WTC11 (cell line): Measurements from ENCODE around the gene MAPRE2. TPM values are rescaled to one million over a fixed set of nuclear protein-coding genes. Genes with fewer than 3 reads are reported as not detected.
"Not testable (repeated sequence)": the region's sequence is repeated elsewhere in the genome, so short reads cannot be mapped to it uniquely, and the experiment has no call there.

Experiments used
- ATAC-seq: fragments of 200-7000 bp; cut with Tn5 transposase; 2 replicates; pipeline ENCODE4 v1.10.0; 2021; ENCODE audit warnings: mild to moderate bottlenecking, moderate library complexity
- CTCF ChIA-PET: fragments of 300-600 bp; sonication (Branson Sonifier 250); formaldehyde crosslinking; loops from one replicate; lab custom pipeline; 2021; ENCODE audit warnings: antibody characterized with exemption; lab: Charles Lee
- POLR2A ChIA-PET: fragments of 350-600 bp; sonication (Branson Sonifier 250); formaldehyde crosslinking; loops from one replicate; lab custom pipeline; 2021; ENCODE audit warnings: antibody characterized with exemption; lab: Charles Lee
- DNase-seq: peaks from one replicate; pipeline ENCODE4 v3.0.0; 2021; ENCODE audit warnings: low spot score
- H3K27ac Mint-ChIP-seq: 2 replicates; pipeline ENCODE4 v1.8.0; 2021; ENCODE audit warnings: mixed read lengths
- H3K27me3 Mint-ChIP-seq: 2 replicates; pipeline ENCODE4 v1.8.0; 2021; ENCODE audit warnings: low read depth, mild to moderate bottlenecking, moderate library complexity, mixed read lengths
- H3K36me3 Mint-ChIP-seq: 2 replicates; pipeline ENCODE4 v1.8.0; 2021; ENCODE audit warnings: mixed read lengths
- H3K4me1 Mint-ChIP-seq: 2 replicates; pipeline ENCODE4 v1.8.0; 2022; ENCODE audit warnings: mixed read lengths
- H3K4me3 Mint-ChIP-seq: 2 replicates; pipeline ENCODE4 v1.8.0; 2021; ENCODE audit warnings: mild to moderate bottlenecking, moderate library complexity, mixed read lengths
- H3K9me3 Mint-ChIP-seq: 2 replicates; pipeline ENCODE4 v1.8.0; 2021; ENCODE audit warnings: mixed read lengths
- E2F5 ChIP-seq: sonication (generic); formaldehyde crosslinking; IDR thresholded peaks from 2 replicates; pipeline ENCODE4 v1.8.1; 2022; ENCODE audit warnings: mild to moderate bottlenecking, moderate library complexity, missing genetic modification reagents
- ESRRA ChIP-seq: sonication (generic); formaldehyde crosslinking; IDR thresholded peaks from 2 replicates; pipeline ENCODE4 v1.8.1; 2022; ENCODE audit warnings: mild to moderate bottlenecking, missing genetic modification reagents, borderline replicate concordance
- HMGA2 ChIP-seq: fragments of 250-450 bp; sonication (Bioruptor Pico); IDR thresholded peaks from 2 replicates; pipeline ENCODE4 v1.4.0; 2021; ENCODE audit warnings: mild to moderate bottlenecking, moderate library complexity
- IRF2 ChIP-seq: sonication (generic); formaldehyde crosslinking; IDR thresholded peaks from 2 replicates; pipeline ENCODE4 v1.8.0; 2022; ENCODE audit warnings: low read depth, missing genetic modification reagents, borderline replicate concordance
- JAZF1 ChIP-seq: fragments of 250-450 bp; sonication (Bioruptor Pico); IDR thresholded peaks from 2 replicates; pipeline ENCODE4 v1.9.0; 2021; ENCODE audit warnings: moderate library complexity, mild to moderate bottlenecking, inconsistent platforms
- KAT7 ChIP-seq: sonication (generic); formaldehyde crosslinking; IDR thresholded peaks from 2 replicates; pipeline ENCODE4 v1.8.1; 2023; ENCODE audit warnings: missing genetic modification reagents, mild to moderate bottlenecking, borderline replicate concordance
- MXD4 ChIP-seq: fragments of 250-450 bp; sonication (Bioruptor Pico); IDR thresholded peaks from 2 replicates; pipeline ENCODE4 v1.8.0; 2021; ENCODE audit warnings: mild to moderate bottlenecking, moderate library complexity, borderline replicate concordance
- NFATC4 ChIP-seq: fragments of 250-450 bp; sonication (Bioruptor Pico); IDR thresholded peaks from 2 replicates; pipeline ENCODE4 v1.9.0; 2021; ENCODE audit warnings: mild to moderate bottlenecking
- NFYB ChIP-seq: sonication (generic); formaldehyde crosslinking; conservative IDR thresholded peaks from 2 replicates; pipeline ENCODE4 v1.8.0; 2022; ENCODE audit warnings: low read depth, missing genetic modification reagents
- NR2C2 ChIP-seq: sonication (generic); formaldehyde crosslinking; IDR thresholded peaks from 2 replicates; pipeline ENCODE4 v1.8.0; 2022; ENCODE audit warnings: mild to moderate bottlenecking, missing genetic modification reagents
- OVOL2 ChIP-seq: fragments of 250-450 bp; sonication (Bioruptor Pico); IDR thresholded peaks from 2 replicates; pipeline ENCODE4 v1.9.0; 2021; ENCODE audit warnings: mild to moderate bottlenecking, borderline replicate concordance
- PRRX2 ChIP-seq: fragments of 250-450 bp; sonication (Bioruptor Pico); IDR thresholded peaks from 2 replicates; pipeline ENCODE4 v1.8.0; 2021; ENCODE audit warnings: mild to moderate bottlenecking
- RELA ChIP-seq: sonication (generic); formaldehyde crosslinking; IDR thresholded peaks from 2 replicates; pipeline ENCODE4 v1.8.1; 2022; ENCODE audit warnings: missing genetic modification reagents, mild to moderate bottlenecking, borderline replicate concordance
- SMAD4 ChIP-seq: sonication (generic); formaldehyde crosslinking; IDR thresholded peaks from 2 replicates; pipeline ENCODE4 v1.8.0; 2022; ENCODE audit warnings: mild to moderate bottlenecking, missing genetic modification reagents
- USF1 ChIP-seq: sonication (generic); formaldehyde crosslinking; IDR thresholded peaks from 2 replicates; pipeline ENCODE4 v1.8.0; 2022; ENCODE audit warnings: mild to moderate bottlenecking, missing genetic modification reagents
- USF2 ChIP-seq: sonication (generic); formaldehyde crosslinking; IDR thresholded peaks from 2 replicates; pipeline ENCODE4 v1.8.1; 2023; ENCODE audit warnings: mild to moderate bottlenecking, missing genetic modification reagents, moderate library complexity
- ZNF121 ChIP-seq: sonication (generic); formaldehyde crosslinking; IDR thresholded peaks from 2 replicates; pipeline ENCODE4 v1.8.0; 2023; ENCODE audit warnings: missing genetic modification reagents
- ZNF263 ChIP-seq: sonication (generic); formaldehyde crosslinking; IDR thresholded peaks from 2 replicates; pipeline ENCODE4 v1.8.1; 2022; ENCODE audit warnings: low read depth, mild to moderate bottlenecking, moderate library complexity, missing genetic modification reagents
- ZNF423 ChIP-seq: fragments of 250-450 bp; sonication (Bioruptor Pico); IDR thresholded peaks from 2 replicates; pipeline ENCODE4 v2.1.2; 2022; ENCODE audit warnings: mild to moderate bottlenecking, moderate library complexity
- total RNA-seq: library from RNA; stranded (reverse); gene quantifications from 3 replicates; pipeline ENCODE4 v1.2.3, GENCODE V29; 2021
- TF ChIP-seq, protein P1 (sequence below): sonication (generic); formaldehyde crosslinking; IDR thresholded peaks from 2 replicates; pipeline ENCODE4 v1.8.1; 2023; ENCODE audit warnings: mild to moderate bottlenecking, missing genetic modification reagents, moderate library complexity
- TF ChIP-seq, protein P2 (sequence below): sonication (generic); formaldehyde crosslinking; IDR thresholded peaks from 2 replicates; pipeline ENCODE4 v1.8.0; 2022; ENCODE audit warnings: missing genetic modification reagents
- TF ChIP-seq, protein P3 (sequence below): fragments of 250-450 bp; sonication (Bioruptor Pico); IDR thresholded peaks from 2 replicates; pipeline ENCODE4 v1.8.0; 2021; ENCODE audit warnings: mild to moderate bottlenecking

Gene MAPRE2
- total RNA-seq, 1 experiment from 2014 or later: 20.4 TPM

GRCh38 chr18:35144698-35145097, 103.5 kb downstream of the MAPRE2 start (continued):
- TF ChIP-seq PRRX2 (CRISPR knock-in tag) (no peak), NFATC4 (CRISPR knock-in tag) (no peak), NR2C2 (CRISPR knock-in tag) (no peak), ZNF263 (no peak), USF2 (CRISPR knock-in tag) (no peak), HMGA2 (CRISPR knock-in tag) (no peak), USF1 (CRISPR knock-in tag) (no peak), NFYB (no peak)
- TF ChIP-seq, all 79 proteins: peak for 0

DNA sequence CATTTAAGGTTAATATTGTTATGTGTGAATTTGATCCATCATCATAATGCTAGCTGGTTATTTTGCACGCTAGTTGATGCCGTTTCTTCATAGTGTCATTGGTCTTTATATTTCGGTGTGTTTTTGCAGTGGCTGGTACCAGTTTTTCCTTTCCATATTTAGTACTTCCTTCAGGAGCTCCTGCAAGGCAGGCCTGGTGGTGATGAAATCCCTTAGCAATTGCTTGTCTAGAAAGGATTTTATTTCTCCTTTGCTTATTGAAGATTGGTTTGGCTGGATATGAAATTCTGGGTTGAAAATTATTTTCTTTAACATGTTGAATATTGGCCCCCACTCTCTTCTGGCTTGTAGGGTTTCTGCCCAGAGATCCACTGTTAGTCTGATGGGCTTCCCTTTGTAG, 109.0 kb downstream of the MAPRE2 start:
- CTCF ChIA-PET, H3K36me3 Mint-ChIP-seq, H3K27ac Mint-ChIP-seq, POLR2A ChIA-PET, ATAC-seq, DNase-seq, H3K4me3 Mint-ChIP-seq: not testable (repeated sequence)
- Mint-ChIP-seq H3K4me1 (peaks cover 12% of the 10 kb centered on the region), H3K27me3 (peaks cover 11% of the 10 kb centered on the region), H3K9me3 (peaks cover 10% of the 10 kb centered on the region; the same call in 1 of the 2 replicates)

GRCh38 chr18:35153609-35154272, 112.5 kb downstream of the MAPRE2 start:
- no peak for ATAC-seq
- TF ChIP-seq, protein P1, sequence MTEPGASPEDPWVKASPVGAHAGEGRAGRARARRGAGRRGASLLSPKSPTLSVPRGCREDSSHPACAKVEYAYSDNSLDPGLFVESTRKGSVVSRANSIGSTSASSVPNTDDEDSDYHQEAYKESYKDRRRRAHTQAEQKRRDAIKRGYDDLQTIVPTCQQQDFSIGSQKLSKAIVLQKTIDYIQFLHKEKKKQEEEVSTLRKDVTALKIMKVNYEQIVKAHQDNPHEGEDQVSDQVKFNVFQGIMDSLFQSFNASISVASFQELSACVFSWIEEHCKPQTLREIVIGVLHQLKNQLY (CRISPR knock-in tag): no peak
- TF ChIP-seq JAZF1 (no peak), RELA (CRISPR knock-in tag) (no peak), MXD4 (CRISPR knock-in tag) (no peak), E2F5 (CRISPR knock-in tag) (no peak), IRF2 (CRISPR knock-in tag) (no peak)
- DNase-seq: no peak
- H3K4me3 Mint-ChIP-seq: no peak overlapping the region
- no peak overlapping the region for H3K27ac Mint-ChIP-seq
- H3K9me3 Mint-ChIP-seq: peaks cover 7% of the 10 kb centered on the region; the same call in 1 of the 2 replicates
- H3K27me3 Mint-ChIP-seq: peaks cover 3% of the 10 kb centered on the region
- POLR2A ChIA-PET: no interaction called here
- H3K36me3 Mint-ChIP-seq: no peaks in the 10 kb centered on the region
- H3K4me1 Mint-ChIP-seq: peaks cover 17% of the 10 kb centered on the region
- CTCF ChIA-PET: no interaction called here

DNA sequence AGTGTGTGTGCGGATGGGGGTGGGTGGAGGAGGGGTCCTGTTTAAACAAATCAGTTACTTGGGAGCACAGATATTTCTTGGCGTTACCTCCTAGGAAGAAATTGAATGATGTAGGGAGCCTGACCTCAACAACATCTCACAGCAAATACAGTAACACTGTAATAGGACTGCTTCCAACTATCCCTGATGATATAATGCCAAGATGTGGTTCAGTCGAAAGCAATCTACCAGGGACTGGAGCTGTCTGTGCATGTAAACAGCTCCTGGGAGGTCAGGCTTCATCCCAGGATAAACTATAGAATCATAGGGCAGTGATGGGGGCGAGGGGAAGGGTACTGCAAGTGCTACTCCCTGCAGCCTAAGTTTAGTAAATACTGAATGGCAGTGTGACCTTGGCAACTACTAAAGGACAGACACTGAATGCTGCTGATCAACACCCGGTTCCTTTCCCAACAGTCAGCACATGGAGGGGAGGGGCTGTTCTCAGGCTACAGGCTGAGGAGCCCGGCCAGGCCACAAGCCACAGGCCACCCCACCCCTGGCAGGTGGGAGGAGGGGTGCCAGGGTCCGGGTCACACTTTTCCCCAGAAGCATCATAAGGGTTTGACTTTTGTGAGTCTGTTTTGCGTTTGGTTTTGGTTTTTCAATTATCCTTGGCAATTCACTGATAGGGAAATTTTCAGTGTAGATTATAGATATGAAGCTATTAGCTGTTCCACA, 114.3 kb downstream of the MAPRE2 start:
- ChIA-PET POLR2A (no interaction called here), CTCF (interaction anchor here (0.6 to 1.5 kb wide), 2 partner anchors 11 to 12 kb away, joined by 4 read pairs; no protein-coding TSS in a partner anchor)
- Mint-ChIP-seq H3K27me3 (no peaks in the 10 kb centered on the region; the same call in 1 of the 2 replicates), H3K4me1 (peaks cover 17% of the 10 kb centered on the region), H3K27ac (peak overlapping the region; percentile 26; the same call in 1 of the 2 replicates), H3K4me3 (no peak overlapping the region), H3K36me3 (no peaks in the 10 kb centered on the region), H3K9me3 (no peaks in the 10 kb centered on the region)
- DNase-seq (peak; percentile 14), ATAC-seq (peak; percentile 82)
- no peak for TF ChIP-seq IRF2 (CRISPR knock-in tag)
- TF ChIP-seq KAT7: no peak
- TF ChIP-seq OVOL2 (CRISPR knock-in tag): no peak
- TF ChIP-seq, protein P2, sequence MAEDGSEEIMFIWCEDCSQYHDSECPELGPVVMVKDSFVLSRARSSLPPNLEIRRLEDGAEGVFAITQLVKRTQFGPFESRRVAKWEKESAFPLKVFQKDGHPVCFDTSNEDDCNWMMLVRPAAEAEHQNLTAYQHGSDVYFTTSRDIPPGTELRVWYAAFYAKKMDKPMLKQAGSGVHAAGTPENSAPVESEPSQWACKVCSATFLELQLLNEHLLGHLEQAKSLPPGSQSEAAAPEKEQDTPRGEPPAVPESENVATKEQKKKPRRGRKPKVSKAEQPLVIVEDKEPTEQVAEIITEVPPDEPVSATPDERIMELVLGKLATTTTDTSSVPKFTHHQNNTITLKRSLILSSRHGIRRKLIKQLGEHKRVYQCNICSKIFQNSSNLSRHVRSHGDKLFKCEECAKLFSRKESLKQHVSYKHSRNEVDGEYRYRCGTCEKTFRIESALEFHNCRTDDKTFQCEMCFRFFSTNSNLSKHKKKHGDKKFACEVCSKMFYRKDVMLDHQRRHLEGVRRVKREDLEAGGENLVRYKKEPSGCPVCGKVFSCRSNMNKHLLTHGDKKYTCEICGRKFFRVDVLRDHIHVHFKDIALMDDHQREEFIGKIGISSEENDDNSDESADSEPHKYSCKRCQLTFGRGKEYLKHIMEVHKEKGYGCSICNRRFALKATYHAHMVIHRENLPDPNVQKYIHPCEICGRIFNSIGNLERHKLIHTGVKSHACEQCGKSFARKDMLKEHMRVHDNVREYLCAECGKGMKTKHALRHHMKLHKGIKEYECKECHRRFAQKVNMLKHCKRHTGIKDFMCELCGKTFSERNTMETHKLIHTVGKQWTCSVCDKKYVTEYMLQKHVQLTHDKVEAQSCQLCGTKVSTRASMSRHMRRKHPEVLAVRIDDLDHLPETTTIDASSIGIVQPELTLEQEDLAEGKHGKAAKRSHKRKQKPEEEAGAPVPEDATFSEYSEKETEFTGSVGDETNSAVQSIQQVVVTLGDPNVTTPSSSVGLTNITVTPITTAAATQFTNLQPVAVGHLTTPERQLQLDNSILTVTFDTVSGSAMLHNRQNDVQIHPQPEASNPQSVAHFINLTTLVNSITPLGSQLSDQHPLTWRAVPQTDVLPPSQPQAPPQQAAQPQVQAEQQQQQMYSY (CRISPR knock-in tag): no peak
- TF ChIP-seq ZNF423: no peak
- TF ChIP-seq ESRRA: no peak
- no peak for TF ChIP-seq ZNF121
- TF ChIP-seq, protein P3, sequence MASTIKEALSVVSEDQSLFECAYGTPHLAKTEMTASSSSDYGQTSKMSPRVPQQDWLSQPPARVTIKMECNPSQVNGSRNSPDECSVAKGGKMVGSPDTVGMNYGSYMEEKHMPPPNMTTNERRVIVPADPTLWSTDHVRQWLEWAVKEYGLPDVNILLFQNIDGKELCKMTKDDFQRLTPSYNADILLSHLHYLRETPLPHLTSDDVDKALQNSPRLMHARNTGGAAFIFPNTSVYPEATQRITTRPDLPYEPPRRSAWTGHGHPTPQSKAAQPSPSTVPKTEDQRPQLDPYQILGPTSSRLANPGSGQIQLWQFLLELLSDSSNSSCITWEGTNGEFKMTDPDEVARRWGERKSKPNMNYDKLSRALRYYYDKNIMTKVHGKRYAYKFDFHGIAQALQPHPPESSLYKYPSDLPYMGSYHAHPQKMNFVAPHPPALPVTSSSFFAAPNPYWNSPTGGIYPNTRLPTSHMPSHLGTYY: no peak
- TF ChIP-seq SMAD4: no peak
